ENCODE data around the gene MUSK. TPM values are rescaled to one million over a fixed set of nuclear protein-coding genes. Genes with fewer than 3 reads are reported as not detected.

The MUSK gene
- total RNA-seq, 4 donors from 2014 or later = 2.2 to 5.6 (median 2.7) TPM; not detected in 1

- WGBS, 2 donors (ENCODE audit: low coverage in 1 of 2) = 51 to 52% methylated on average over 6 to 9 of the region's 9 CpGs
- in situ Hi-C loops (cut with MboI; ENCODE audit: low pct_ligation_motif_present in 1 of 4, low pct_unique_long_range_greater_than_20kb in 1 of 4, low sequenced_read_pairs in 3 of 4) (loop anchor here in 2 of 4 donors (10.0 to 25.0 kb wide), 2 partner anchors 441 to 686 kb away; no protein-coding TSS in a partner anchor), intact Hi-C loops (cut with DNase I; ENCODE audit: low total_unique reads) (loop anchor here (10.0 kb wide), 1 partner anchor 441 kb away; no protein-coding TSS in a partner anchor)
These were observed 42.3 kb upstream of the MUSK start for GRCh38 chr9:110626101-110626829.

DNA sequence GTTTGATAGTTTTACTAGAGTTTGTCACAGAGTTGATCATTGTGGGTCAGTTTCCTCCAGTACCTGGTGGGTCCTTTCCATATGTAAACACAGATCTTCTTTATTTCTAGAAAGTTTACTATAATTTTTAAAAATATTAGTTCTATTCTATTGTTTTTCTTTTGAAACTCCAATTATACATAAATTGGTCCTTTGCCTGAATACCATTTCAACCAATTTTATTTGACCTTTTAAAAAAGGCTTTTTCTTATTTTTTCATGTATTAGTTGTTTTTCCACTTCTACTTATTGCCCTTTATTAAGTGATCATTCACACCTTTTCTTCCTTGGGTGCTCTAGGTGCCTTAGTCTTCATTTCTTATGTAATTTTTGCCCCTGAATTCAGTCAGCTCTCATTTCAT is 33.0 kb upstream of the MUSK start:
- Histone ChIP-seq H3K27me3 (no peaks in the 10 kb centered on the region), H3K36me3 (no peaks in the 10 kb centered on the region), H3K27ac (no peak overlapping the region), H3K4me3 (no peak overlapping the region), H3K9me3 (peaks cover 7 to 20% of the 10 kb centered on the region in 2 donors), H3K4me1 (no peaks in the 10 kb centered on the region)
- DNase-seq = no peak
- in situ Hi-C loops (cut with MboI; ENCODE audit: low pct_ligation_motif_present in 1 of 4, low pct_unique_long_range_greater_than_20kb in 1 of 4, low sequenced_read_pairs in 3 of 4) = loop anchor here in 3 of 4 donors (5.0 to 25.0 kb wide), 3 partner anchors 662 to 677 kb away; no protein-coding TSS in a partner anchor
- TF ChIP-seq POLR2A (IDR thresholded peaks at IDR 0.05) = no peak
- TF ChIP-seq EP300 (IDR thresholded peaks at IDR 0.05; ENCODE audit: low read depth) = no peak
- no peak for TF ChIP-seq POLR2AphosphoS5 (IDR thresholded peaks at IDR 0.05)
- intact Hi-C loops (cut with DNase I; ENCODE audit: low total_unique reads) = loop anchor here (10.0 kb wide), 1 partner anchor 669 kb away; no protein-coding TSS in a partner anchor

More at GRCh38 chr9:110626101-110626829, 42.3 kb upstream of the MUSK start:
- TF ChIP-seq EP300 (IDR thresholded peaks at IDR 0.05; ENCODE audit: low read depth) (no peak), POLR2A (IDR thresholded peaks at IDR 0.05) (no peak), POLR2AphosphoS5 (IDR thresholded peaks at IDR 0.05) (no peak)
- TF ChIP-seq, protein P1, sequence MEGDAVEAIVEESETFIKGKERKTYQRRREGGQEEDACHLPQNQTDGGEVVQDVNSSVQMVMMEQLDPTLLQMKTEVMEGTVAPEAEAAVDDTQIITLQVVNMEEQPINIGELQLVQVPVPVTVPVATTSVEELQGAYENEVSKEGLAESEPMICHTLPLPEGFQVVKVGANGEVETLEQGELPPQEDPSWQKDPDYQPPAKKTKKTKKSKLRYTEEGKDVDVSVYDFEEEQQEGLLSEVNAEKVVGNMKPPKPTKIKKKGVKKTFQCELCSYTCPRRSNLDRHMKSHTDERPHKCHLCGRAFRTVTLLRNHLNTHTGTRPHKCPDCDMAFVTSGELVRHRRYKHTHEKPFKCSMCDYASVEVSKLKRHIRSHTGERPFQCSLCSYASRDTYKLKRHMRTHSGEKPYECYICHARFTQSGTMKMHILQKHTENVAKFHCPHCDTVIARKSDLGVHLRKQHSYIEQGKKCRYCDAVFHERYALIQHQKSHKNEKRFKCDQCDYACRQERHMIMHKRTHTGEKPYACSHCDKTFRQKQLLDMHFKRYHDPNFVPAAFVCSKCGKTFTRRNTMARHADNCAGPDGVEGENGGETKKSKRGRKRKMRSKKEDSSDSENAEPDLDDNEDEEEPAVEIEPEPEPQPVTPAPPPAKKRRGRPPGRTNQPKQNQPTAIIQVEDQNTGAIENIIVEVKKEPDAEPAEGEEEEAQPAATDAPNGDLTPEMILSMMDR (IDR thresholded peaks at IDR 0.05) = no peak
- Histone ChIP-seq H3K4me3 (no peak overlapping the region), H3K4me1 (no peaks in the 10 kb centered on the region), H3K27ac (no peak overlapping the region), H3K27me3 (no peaks in the 10 kb centered on the region), H3K9me3 (no peaks in the 10 kb centered on the region), H3K36me3 (no peaks in the 10 kb centered on the region)
- no peak for DNase-seq

DNA sequence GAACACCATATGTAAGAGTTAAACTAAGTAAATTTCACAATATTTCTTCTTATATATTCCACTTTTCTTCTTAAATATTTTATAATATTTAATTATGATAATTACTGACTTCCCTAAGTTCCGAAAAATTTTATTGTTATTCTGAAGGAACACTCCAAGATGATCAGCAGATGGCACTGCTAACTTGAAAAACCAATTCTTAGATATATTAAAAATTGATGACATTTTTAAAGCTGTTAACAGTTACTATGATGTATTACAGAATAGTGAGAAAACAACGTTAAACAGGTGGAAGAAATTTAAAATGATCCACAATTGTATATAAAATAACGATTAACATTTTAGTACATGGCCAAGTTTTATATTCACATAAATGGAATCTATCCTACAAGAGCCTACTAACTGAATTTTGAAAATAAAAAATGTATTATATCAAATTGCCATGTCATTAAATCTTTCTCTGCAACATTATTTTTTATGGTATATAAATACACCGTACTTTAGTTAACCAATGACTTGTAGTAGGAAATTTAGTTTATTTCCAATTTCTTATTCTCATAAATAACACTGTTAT is 30.1 kb upstream of the MUSK start:
- no peak for DNase-seq
- intact Hi-C loops (cut with DNase I; ENCODE audit: low total_unique reads) = loop anchor here (10.0 kb wide), 1 partner anchor 666 kb away; no protein-coding TSS in a partner anchor
- 21 to 32% methylated on average over 4 of the region's 4 CpGs for whole genome bisulfite sequencing, 2 donors (ENCODE audit: low coverage in 1 of 2)
- no peak overlapping the region for H3K4me3 ChIP-seq
- no peaks in the 10 kb centered on the region for H3K4me1 ChIP-seq
- no peaks in the 10 kb centered on the region for H3K36me3 ChIP-seq
- H3K27ac ChIP-seq = no peak overlapping the region
- in situ Hi-C loops (cut with MboI; ENCODE audit: low pct_ligation_motif_present in 1 of 4, low pct_unique_long_range_greater_than_20kb in 1 of 4, low sequenced_read_pairs in 3 of 4) = loop anchor here in 3 of 4 donors (5.0 to 25.0 kb wide), 3 partner anchors 659 to 674 kb away; no protein-coding TSS in a partner anchor
- peaks cover 7 to 20% of the 10 kb centered on the region in 2 donors for H3K9me3 ChIP-seq
- TF ChIP-seq, protein P1 (IDR thresholded peaks at IDR 0.05) = peak; percentile 23 to 39 (median 30)
- TF ChIP-seq POLR2AphosphoS5 (IDR thresholded peaks at IDR 0.05) = no peak
- no peak for TF ChIP-seq POLR2A (IDR thresholded peaks at IDR 0.05)
- no peak for TF ChIP-seq EP300 (IDR thresholded peaks at IDR 0.05; ENCODE audit: low read depth)
- no peaks in the 10 kb centered on the region for H3K27me3 ChIP-seq

DNA sequence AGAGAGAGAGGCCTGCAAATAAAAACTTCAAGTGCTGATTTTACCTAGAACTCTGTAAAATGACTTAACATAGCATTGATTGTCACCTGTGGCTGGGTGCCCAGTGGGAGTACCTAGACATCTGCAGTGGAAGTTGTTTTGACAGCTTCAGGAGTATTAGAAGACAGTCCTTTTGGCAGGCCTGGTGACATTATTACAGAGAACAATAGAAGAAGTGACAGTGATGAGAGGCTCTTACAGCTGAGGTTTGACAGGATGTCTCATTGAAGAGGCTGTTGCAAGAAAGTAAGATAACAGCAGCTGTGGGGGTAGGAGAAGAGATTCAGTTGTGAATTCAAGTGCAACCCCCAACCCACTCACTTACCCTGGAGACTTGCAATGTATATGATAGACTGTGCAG is 27.9 kb upstream of the MUSK start:
- H3K36me3 ChIP-seq = no peaks in the 10 kb centered on the region
- intact Hi-C loops (cut with DNase I; ENCODE audit: low total_unique reads) = no loop called here
- H3K4me1 ChIP-seq = no peaks in the 10 kb centered on the region
- no peak for DNase-seq
- no peak overlapping the region for H3K4me3 ChIP-seq
- TF ChIP-seq POLR2A (IDR thresholded peaks at IDR 0.05) (no peak), POLR2AphosphoS5 (IDR thresholded peaks at IDR 0.05) (no peak)
- H3K9me3 ChIP-seq = peaks cover 3 to 4% of the 10 kb centered on the region in 2 donors
- no peaks in the 10 kb centered on the region for H3K27me3 ChIP-seq
- no peak overlapping the region for H3K27ac ChIP-seq
- in situ Hi-C loops (cut with MboI; ENCODE audit: low pct_ligation_motif_present in 1 of 4, low pct_unique_long_range_greater_than_20kb in 1 of 4, low sequenced_read_pairs in 3 of 4) = loop anchor here in 2 of 4 donors (10.0 to 25.0 kb wide), 2 partner anchors 654 to 672 kb away; no protein-coding TSS in a partner anchor

GRCh38 chr9:110641293-110641692 is 27.3 kb upstream of the MUSK start:
- Histone ChIP-seq H3K9me3 (no peaks in the 10 kb centered on the region), H3K36me3 (no peaks in the 10 kb centered on the region), H3K27ac (no peak overlapping the region), H3K27me3 (no peaks in the 10 kb centered on the region), H3K4me3 (no peak overlapping the region), H3K4me1 (no peaks in the 10 kb centered on the region)
- WGBS, 2 donors (ENCODE audit: low coverage in 1 of 2) = 86 to 90% methylated on average over 2 of the region's 2 CpGs
- intact Hi-C loops (cut with DNase I; ENCODE audit: low total_unique reads) (no loop called here), in situ Hi-C loops (cut with MboI; ENCODE audit: low pct_ligation_motif_present in 1 of 4, low pct_unique_long_range_greater_than_20kb in 1 of 4, low sequenced_read_pairs in 3 of 4) (loop anchor here in 2 of 4 donors (10.0 to 25.0 kb wide), 2 partner anchors 654 to 671 kb away; no protein-coding TSS in a partner anchor)
- no peak for DNase-seq
- TF ChIP-seq, protein P1 (IDR thresholded peaks at IDR 0.05) = no peak
- no peak for TF ChIP-seq EP300 (IDR thresholded peaks at IDR 0.05; ENCODE audit: low read depth)
- TF ChIP-seq POLR2AphosphoS5 (IDR thresholded peaks at IDR 0.05) = no peak
- TF ChIP-seq POLR2A (IDR thresholded peaks at IDR 0.05) = no peak

Data from transverse colon (tissue), 4 donors.